Measurements from ENCODE around the gene SMOC2.

SMOC2 gene

DNA sequence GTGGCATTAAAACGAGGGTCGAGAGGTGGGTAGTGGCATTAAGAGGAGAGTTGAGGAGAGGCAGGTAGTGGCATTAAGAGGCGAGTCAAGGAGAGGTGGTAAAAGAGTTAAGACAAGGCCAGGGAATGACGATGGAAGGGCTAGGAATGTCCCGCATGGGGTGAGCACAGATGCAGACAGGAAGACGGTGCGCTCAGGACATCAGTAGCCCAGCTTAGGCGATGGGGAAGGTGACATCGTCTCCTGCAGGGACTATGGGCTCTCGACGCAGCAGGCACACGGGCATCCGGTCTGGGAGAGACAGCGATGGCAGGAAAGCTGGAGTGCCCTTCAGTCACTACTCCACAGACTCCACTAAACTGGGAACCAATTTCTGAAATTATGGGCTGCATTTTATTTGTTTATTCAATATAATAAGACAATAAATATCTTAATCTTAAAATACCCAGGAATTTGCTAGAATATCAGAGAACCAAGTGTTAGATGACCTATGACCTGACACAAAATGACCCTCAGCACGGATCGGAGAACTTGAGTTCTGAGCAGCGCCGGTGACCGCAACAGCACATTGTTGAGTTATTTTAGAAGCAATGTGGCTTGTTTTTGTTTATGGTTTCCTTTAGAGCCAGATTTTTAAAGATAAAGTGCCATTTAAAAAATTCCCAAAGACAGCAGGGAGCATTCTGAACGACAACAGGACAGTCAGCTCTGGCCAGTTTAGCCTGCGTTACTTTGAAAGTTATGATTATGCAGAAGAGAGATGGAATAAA lies 177.7 kb downstream of the SMOC2 start:
- in situ Hi-C loops (cut with MboI; ENCODE audit: low sequenced_read_pairs): no loop called here

DNA sequence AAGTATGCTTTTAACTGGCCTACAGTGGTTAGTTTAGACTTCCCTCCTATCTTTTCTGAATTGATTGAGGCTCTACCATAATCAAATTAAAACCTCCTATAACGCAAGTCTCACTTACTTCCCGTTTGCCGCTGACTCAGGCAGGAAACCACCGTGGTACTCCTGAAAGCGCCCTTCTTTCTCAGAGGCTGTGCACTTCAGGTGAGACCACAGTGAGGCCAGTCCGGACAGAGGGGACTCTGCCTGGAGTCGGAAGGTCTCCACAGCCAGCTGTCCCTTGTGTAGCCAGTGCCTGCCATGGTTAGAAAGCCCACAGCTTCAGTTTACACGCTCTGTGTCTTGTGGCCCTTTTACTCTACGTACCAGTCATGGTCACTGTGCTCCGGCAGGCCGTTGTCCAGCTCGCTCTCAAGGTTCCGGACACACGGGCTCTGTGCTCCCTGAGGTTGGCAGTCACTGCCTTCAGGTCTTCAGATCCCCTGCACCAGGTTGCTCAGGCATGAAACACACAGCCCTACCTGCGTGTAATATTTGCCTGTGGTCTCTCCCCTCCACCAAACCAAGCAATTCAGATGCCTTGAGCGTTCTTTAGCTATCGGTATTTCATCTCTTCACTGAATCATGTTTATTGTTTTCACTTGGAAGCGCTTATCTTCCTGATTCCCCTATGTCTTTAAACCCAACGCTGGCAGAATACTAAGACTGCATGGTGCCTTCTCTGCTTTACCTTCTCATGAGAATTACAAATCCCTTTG lies 178.8 kb downstream of the SMOC2 start:
- in situ Hi-C loops (cut with MboI; ENCODE audit: low sequenced_read_pairs): no loop called here

DNA sequence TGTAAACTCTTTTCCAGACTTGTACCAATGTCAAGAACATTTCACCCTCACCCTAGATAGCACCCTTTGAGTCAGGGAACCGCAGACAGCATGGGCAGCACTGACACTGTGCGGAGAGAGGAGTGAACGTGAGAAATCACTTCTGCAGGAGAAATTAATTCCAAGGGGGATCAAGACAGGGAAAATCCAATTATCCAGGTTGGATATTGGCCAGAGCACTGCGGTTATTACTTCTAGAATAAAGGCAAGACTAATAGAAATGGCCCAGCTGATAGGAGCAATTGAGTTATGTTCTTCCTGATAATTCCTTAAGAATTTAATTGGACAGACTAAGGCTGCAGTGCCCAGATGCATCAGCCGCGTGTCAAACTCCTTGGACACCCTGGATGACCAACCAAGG lies 179.6 kb downstream of the SMOC2 start:
- in situ Hi-C loops (cut with MboI; ENCODE audit: low sequenced_read_pairs): no loop called here

DNA sequence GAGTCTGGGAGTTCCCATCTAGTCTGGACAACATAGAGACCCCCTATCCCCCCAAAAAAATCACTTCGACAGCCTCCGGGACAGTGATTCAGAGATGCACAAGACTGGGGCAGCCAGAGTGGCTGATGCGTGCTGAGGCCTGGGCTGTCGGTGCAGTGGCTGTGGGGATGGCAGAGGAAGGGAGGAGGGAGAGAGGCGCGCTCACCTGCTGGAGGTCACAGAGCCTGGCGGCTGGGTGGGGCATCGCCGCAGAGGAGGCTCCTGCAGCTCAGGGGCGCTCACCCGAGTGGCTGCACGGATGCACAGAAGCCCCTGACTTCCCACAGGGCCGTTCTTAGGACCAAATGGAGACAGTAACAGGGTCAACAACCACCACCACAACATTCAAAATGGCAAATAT lies 182.8 kb downstream of the SMOC2 start:
- in situ Hi-C loops (cut with MboI; ENCODE audit: low sequenced_read_pairs): no loop called here

DNA sequence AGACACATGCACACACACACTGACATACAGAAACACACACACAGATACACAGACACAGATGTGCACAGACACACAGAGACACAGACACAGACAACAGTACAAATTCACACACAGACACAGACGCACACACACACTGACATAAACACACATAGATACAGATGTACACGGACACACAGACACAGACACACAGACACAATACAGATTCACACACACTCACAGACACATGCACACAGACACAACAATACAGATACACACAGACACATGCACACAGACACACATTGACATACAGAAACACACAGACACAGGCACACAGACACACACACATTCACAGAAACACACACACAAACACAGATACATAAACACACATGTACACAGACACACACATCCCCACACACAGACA lies 183.6 kb downstream of the SMOC2 start:
- in situ Hi-C loops (cut with MboI; ENCODE audit: low sequenced_read_pairs): no loop called here

DNA sequence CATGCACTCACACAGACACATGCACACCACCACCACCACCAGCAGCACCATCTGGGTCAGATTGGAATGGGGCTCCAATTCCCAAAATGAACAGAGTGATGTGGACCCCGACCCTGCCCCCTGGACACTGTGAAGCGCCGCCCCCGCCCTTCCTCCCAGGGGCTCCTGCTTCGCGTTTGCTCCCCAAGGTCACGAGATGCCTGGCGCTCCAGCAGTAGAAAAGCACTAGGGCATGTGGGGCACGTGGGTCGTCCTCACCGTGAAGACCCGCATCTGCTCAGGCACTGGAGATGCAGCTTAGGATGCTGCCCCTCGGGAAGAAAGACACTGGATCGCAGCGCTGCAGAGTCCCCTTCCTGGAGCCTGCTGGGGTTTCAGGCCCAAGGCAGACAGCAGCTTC lies 184.0 kb downstream of the SMOC2 start:
- in situ Hi-C loops (cut with MboI; ENCODE audit: low sequenced_read_pairs): no loop called here

DNA sequence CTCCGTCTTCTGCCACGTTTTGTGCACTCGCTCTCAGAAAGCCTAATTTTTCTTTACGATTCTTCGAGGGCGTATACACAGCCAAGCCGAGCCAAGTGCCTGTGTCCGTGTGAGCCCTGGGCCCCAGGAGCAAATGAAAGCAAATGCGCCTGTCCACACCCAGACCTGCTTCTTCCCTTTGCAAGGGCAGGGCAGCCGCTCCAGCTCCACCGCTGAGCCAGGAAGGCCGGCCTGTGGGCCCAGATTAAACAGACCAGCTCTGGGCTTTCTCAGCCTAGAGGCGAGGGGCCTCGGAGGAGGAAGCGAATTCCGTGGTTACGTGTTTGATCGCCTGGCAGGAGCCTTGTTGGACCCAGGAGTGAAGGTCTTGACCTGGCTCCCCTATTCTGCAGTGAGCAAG lies 184.6 kb downstream of the SMOC2 start:
- in situ Hi-C loops (cut with MboI; ENCODE audit: low sequenced_read_pairs): no loop called here

DNA sequence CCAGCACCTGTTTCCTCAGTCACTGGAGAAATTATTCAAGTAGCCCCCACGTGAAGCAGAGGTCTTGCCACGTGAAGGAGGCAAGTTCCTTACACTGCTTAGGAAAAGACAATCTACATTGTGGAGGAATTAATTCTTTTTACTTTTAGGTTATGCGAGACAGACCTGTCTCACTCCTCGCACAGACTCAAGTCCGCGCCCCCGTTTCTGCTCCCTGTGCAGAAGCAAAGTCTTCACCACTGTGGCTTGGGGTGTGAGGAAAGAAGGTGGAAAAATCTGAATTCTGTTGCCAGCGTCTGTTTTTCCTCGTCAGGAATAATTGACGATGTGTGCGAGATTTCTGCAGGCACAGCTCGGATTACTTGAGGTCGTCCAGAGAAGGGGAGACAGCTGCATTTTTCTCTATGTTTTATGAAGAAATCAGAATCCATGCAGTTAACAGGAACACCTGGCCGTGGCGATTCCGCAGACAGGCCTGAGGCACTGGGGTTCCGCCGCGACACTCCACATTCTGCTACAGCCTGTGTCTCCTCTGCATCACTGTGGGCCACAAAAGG lies 185.1 kb downstream of the SMOC2 start:
- in situ Hi-C loops (cut with MboI; ENCODE audit: low sequenced_read_pairs): no loop called here

DNA sequence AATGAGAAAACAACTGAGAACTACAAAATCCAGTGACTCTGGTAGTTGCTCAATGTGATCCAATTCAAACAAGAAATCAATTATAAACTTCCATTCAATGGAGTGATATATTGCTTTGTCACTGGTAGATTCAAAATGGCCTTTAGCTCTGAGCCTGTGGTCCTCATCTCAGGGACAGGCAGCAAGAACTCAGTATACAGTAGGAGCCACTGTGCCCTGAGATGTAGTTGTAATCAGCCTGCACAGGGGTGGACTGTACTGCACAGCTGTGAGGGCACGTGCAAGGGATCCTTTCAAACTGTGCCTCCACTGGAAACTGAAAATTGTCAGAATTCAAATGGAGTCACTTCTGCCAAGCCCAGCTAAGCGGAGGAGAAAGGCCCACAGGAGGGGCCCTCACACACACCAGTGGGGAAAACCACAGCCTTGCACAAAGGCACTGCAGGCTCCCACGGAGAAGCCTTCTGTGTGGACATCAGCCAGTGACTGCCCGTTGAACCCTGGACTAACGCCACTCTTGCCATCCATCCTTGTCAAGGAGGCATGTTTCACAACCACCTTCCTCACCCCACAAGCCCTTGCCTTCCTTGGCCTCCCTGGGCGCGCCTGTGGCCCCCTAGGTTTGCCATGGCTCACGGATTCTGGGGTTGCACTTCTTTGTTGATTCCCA lies 186.7 kb downstream of the SMOC2 start:
- in situ Hi-C loops (cut with MboI; ENCODE audit: low sequenced_read_pairs): no loop called here

DNA sequence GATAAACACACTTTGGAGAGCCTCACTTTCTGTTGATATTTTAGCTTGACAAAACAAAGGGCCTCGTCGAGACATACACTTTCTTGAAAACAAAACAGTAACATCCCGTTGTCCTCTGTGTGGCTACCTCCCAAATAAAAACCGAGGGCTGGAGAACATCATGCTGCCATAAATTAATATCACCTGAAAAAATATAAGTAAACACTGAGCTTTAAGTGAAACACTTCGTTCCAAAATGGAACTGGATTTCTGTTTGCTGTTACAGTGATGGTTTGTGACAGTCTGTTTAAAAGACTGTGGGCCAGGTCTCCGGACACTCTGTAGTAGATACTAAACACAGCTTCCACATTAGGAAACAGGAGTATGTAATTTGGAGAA lies 187.2 kb downstream of the SMOC2 start:
- in situ Hi-C loops (cut with MboI; ENCODE audit: low sequenced_read_pairs): no loop called here

DNA sequence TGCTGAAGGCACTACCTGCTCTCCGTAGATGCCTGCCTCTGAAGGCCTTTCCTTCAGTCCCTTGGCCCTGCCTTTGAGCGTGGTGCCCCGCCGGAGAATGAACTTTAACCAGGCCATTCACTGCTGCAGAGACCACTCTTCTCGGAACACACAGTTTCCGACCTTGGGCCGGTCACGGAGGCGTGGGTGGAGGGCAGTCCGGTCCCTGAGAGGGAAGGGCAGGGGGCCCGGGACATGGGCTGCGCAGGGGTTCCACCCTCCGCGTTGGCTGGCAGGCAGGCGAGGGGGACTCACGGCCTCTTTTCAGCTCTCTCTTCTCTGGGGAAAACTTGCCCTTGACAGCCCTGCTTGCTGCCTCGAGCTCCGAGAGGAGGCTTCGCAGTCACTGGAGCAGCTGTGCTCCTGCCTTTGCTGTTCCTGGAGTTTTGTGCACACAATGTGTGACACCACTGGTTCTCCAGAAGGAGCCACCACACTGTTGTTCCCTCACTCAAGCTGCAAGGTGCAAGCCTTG lies 187.8 kb downstream of the SMOC2 start:
- in situ Hi-C loops (cut with MboI; ENCODE audit: low sequenced_read_pairs): no loop called here

DNA sequence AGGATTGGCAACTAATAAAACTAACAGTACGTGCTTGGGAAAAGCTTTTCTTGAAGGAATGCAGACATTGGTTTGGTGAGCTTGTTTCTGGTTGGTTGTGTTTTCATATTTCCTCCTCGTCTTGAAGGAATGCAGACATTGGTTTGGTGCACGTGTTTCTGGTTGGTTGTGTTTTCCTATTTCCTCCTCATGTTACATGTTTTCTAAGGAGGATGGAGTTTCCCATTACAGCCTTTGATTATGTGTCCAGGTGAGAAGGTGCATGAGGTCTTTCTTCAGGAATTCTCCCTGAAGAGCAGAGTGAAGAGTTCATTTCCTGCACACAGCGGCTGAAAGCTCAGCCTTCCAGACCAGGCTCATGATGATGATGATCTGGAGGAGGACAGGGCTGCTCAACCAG lies 190.6 kb downstream of the SMOC2 start:
- in situ Hi-C loops (cut with MboI; ENCODE audit: low sequenced_read_pairs): no loop called here

DNA sequence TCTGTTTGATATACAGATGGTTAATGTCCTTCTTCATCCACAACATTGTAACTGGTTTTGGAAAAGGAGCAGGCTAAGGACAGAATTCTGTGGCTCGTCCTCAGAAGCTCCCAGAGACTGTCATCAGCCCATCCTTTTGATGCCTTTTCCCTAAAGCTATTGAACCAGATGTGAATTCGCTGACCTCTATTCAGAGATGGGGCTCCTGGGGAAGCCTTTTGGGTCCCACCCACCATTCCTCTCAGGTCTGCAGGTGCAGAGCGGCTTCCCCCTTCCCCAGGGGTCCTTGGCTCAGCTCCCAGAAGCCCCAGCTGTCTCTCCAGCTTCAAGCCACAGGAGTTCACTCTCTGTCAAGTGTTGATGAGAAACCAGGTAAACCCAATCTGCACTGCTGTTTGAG lies 191.7 kb downstream of the SMOC2 start:
- in situ Hi-C loops (cut with MboI; ENCODE audit: low sequenced_read_pairs): no loop called here

DNA sequence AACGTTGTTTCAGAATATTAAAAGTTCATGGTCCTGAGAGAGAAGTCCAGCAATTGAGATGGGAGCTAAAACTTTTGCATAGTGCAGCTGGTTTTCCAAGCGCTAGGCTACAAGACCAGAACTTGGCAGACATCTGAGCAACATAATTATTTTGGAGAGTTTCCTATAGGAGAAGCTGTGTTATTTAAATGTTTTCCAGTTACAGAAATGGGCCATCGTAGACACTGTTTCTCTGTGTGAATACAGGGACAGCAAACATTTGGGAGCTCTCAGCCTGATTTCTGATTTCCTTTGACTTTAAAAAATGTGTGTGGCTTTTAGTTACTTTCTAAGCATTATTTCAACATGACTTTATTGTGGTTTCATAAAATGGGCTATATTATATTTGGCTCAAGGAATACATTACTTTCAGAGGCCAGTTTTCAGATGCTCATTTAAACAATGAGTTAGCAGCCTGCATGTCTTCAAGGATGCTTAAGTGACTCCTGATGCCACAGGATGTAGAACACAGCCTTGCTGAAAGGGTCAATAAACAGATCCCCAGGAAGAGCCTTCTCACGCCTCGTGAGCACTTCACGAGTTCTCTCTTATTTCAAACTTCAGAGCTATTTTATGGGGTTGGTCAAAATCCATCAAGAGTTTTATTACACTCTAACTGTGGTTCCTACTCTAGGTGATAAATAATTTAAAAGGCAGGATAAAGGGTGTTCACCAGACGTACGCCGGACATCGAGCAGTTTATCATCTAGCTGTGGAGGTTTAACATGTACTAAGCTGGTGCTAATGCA lies 193.8 kb downstream of the SMOC2 start:
- in situ Hi-C loops (cut with MboI; ENCODE audit: low sequenced_read_pairs): no loop called here

DNA sequence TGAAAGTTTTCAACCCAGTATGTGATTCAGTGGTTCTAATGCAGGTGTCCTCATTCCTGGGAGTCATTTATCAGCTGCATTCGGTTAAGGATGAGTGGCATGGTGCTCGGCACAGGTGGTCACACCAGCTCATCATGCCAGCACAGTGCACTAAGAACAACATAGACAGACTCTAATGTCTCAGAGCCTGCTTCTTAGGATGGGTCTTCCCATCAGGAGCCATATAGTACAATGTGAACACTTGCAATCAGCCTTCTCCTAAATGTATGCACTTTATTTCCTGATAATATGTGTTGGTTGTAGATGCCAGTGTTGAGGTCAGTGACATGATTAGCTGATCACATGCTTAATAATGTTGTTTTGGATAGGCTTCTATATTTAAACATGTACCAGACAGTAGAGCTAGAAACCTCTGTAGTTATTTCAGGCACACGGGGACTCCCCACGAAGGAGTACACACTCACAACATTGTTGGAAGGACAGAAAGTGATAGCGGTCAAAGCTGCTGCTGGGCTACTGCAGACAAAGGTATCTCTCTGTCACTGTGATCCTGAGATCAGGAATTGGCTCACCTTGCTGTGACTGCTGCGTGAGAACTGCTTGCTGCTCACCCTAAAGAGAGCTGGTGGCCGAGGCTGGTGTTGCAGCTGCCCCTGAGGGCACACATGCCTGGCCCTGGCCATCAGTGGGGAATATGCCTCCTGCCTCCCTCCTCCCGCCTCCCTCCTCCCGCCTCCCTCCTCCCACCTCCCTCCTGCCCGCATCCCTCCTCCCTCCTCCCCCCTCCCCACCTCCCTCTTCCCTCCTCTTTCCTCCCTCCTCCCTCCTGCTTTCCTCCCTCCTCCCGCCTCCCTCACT lies 195.4 kb downstream of the SMOC2 start:
- in situ Hi-C loops (cut with MboI; ENCODE audit: low sequenced_read_pairs): no loop called here

DNA sequence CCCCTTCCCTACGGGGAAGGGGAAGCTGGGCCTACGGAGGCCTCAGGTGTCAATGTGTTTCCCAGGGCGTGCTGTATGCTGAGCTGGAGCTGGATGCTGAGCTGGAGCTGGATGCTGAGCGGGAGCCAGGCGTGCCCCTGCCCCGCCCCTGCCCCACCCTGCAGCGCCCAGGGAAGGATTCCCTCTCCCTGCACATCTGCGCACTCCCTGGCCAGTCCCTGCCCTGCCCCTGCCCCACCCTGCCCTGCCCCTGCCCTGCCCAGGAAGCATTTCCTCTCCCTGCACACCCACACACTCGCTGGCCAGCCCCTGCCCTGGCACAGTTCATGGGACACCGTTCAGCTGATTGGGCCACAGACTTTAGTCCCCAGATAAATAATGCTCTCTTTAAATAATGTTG lies 196.8 kb downstream of the SMOC2 start:
- in situ Hi-C loops (cut with MboI; ENCODE audit: low sequenced_read_pairs): no loop called here

DNA sequence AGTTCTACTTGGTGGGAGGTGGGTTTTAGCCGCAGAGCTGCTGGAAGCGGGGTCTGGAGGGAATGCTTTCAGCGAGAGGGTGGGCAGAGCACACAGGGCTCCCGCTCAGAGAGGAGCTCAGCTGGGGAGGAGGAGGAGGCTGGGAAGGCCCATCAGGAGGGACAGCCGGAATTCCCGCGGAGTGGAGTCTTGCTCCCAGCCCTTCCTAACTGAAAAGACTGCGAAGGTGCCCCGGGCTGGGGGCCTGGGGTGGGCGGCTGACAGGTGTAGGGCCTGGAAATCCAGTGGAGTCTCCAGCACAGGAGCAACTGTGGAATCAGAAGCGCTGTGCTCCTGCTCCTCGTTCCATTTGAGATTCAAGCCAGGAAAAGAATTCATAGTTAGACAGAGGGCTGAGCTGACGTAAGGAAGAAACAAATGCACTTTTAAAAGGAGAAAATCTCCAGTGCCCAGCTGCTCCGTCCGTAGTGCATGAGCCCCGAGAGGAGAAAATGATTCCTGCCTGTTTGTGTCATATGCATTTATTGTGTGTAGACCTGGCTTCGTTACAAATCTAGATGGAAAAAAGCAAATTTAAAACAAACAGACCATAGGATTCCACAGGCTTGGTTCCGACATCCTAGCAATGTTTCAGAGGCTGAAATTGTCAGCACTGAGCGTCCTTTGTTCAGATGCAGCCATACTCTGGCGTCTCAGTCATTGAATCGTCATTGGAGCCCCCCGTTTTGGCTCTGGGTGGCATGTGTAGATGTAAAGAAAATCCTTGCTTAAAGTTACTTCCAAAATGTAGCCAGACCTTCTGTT lies 197.7 kb downstream of the SMOC2 start:
- in situ Hi-C loops (cut with MboI; ENCODE audit: low sequenced_read_pairs): no loop called here

DNA sequence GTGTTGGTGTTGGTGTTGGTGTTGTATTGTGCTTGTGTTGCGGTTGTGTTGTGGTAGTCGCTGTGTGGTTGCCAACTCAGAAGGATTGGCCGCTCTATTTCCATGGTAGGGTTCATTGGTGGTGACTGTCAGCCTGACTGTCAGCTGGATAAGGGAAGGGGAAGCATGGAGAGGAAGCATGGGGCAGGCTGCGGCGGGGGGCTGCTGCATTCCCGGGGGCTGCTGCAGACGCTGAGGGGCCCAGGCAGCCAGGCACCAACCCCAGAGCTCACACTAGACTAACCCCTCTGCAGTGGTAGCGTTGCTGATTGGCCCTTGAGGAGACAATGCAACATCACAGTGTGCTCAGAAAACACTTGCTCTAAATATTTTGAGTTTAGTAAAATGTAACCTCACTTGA lies 199.2 kb downstream of the SMOC2 start:
- in situ Hi-C loops (cut with MboI; ENCODE audit: low sequenced_read_pairs): no loop called here

DNA sequence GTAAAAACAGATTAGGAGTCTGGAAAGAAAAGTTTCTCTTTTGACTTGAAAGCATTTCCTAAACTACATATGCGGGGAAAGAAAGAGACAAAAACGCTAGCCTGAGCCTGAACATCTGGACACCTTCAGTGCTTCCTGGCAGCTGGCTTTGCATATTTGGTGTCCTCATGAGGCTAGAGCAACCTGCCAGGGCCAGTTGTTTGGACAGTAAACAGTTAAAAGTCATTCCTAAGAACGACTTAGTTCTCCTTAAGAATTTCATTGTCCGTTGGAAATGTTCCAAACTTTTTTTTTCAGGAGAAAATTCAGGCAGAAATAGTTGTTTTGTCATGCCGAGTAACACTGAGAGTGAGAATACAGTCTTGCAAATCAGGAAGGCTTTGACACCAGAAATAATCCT lies 199.8 kb downstream of the SMOC2 start:
- in situ Hi-C loops (cut with MboI; ENCODE audit: low sequenced_read_pairs): no loop called here

Measured in HL-60/S4 treated with phorbol 12-myristate 13-acetate at 8.2 ng/mL for 4 days and 3 days (cell line).